PC-3 (cell line): ENCODE measurements around the gene SYCP1. TPM values are rescaled to one million over a fixed set of nuclear protein-coding genes. Genes with fewer than 3 reads are reported as not detected.
"Not testable (repeated sequence)": the region's sequence is repeated elsewhere in the genome, so short reads cannot be mapped to it uniquely, and the experiment has no call there.

Experiments
- ATAC-seq: fragments of 200-7000 bp; cut with Tn5 transposase; 2 replicates; pipeline ENCODE4 v1.9.1; 2020; ENCODE audit warnings: mild to moderate bottlenecking, moderate library complexity
- BruUV-seq: library from RNA; stranded (reverse); fragments of 400-500 nt; replicated peaks from 2 replicates; lab custom pipeline; 2021; lab: Mats Ljungman, UMichigan
- CTCF ChIA-PET: fragments of 300-600 bp; sonication (Branson Sonifier 250); formaldehyde crosslinking; loops from one replicate; lab custom pipeline; 2022; ENCODE audit warnings: antibody characterized with exemption; lab: Charles Lee
- POLR2A ChIA-PET: fragments of 300-600 bp; sonication (Branson Sonifier 250); formaldehyde crosslinking; loops from one replicate; lab custom pipeline; 2022; ENCODE audit warnings: antibody characterized with exemption; ENCODE audit not compliant: unreplicated experiment; lab: Charles Lee
- DNase-seq: peaks from one replicate; pipeline ENCODE4 v3.0.0-alpha.2; 2015
- H2AFZ ChIP-seq: fragments of 300-600 bp; sonication (generic); 2 replicates; pipeline ENCODE4 v1.6.0; 2016; ENCODE audit warnings: antibody characterized with exemption, low read length
- H3F3A ChIP-seq: fragments of 300-600 bp; sonication (generic); one replicate; pipeline ENCODE4 v1.6.0; 2017; ENCODE audit warnings: antibody characterized with exemption, low read length, control low read depth, mild to moderate bottlenecking; ENCODE audit not compliant: unreplicated experiment
- H3K27ac ChIP-seq: fragments of 300-600 bp; sonication (generic); 2 replicates; pipeline ENCODE4 v1.5.1; 2016; ENCODE audit warnings: mild to moderate bottlenecking, low read length
- H3K27me3 ChIP-seq: fragments of 300-600 bp; sonication (generic); 2 replicates; pipeline ENCODE4 v1.6.1; 2016; ENCODE audit warnings: low read length, mixed read lengths
- H3K36me3 ChIP-seq: fragments of 300-600 bp; sonication (generic); 2 replicates; pipeline ENCODE4 v1.6.1; 2016; ENCODE audit warnings: low read depth, mixed run types, low read length, mixed read lengths
- H3K4me1 ChIP-seq: fragments of 300-600 bp; sonication (generic); 2 replicates; pipeline ENCODE4 v1.5.1; 2016; ENCODE audit warnings: low read length; ENCODE audit not compliant: insufficient read depth
- H3K4me2 ChIP-seq: fragments of 300-600 bp; sonication (generic); 2 replicates; pipeline ENCODE4 v1.6.0; 2016; ENCODE audit warnings: low read length
- H3K4me3 ChIP-seq: fragments of 300-600 bp; sonication (generic); 2 replicates; pipeline ENCODE4 v1.5.1; 2016; ENCODE audit warnings: mild to moderate bottlenecking, low read length, mixed read lengths
- H3K79me2 ChIP-seq: fragments of 300-600 bp; sonication (generic); 2 replicates; pipeline ENCODE4 v1.6.1; 2017; ENCODE audit warnings: low read length, mixed read lengths
- H3K9ac ChIP-seq: fragments of 300-600 bp; sonication (generic); 2 replicates; pipeline ENCODE4 v1.6.0; 2016; ENCODE audit warnings: mild to moderate bottlenecking, low read length
- H3K9me2 ChIP-seq: fragments of 300-600 bp; sonication (generic); replicated peaks from 2 replicates; pipeline ENCODE4 v1.6.1; 2016; ENCODE audit warnings: mixed run types, low read length, mixed read lengths
- H3K9me3 ChIP-seq: fragments of 300-600 bp; sonication (generic); 2 replicates; pipeline ENCODE4 v1.6.1; 2016; ENCODE audit warnings: low read length, mixed read lengths
- H4K20me1 ChIP-seq: fragments of 300-600 bp; sonication (generic); 2 replicates; pipeline ENCODE4 v1.6.1; 2016; ENCODE audit warnings: low read length, mixed read lengths
- EZH2 ChIP-seq: fragments of 300-600 bp; sonication (generic); IDR thresholded peaks from one replicate; pipeline ENCODE4 v1.6.1; 2017; ENCODE audit warnings: antibody characterized with exemption, mild to moderate bottlenecking, low read length; ENCODE audit not compliant: unreplicated experiment
- EZH2phosphoT487 ChIP-seq: fragments of 300-600 bp; sonication (generic); IDR thresholded peaks from 2 replicates; pipeline ENCODE4 v1.6.1; 2018; ENCODE audit warnings: mild to moderate bottlenecking, antibody characterized with exemption, low read length, borderline replicate concordance
- intact Hi-C: fragments of 100-400 bp; cut with micrococcal nuclease; formaldehyde crosslinking; loops from 2 replicates; pipeline ENCODE4 v1.9.0; 2023
- total RNA-seq: library from RNA; depleted of rRNA; stranded (reverse); fragments of >200 nt; gene quantifications from 2 replicates; pipeline ENCODE4 v1.2.3, GENCODE V29; 2014
- TF ChIP-seq, protein P1 (sequence below): fragments of 300-600 bp; sonication (generic); conservative IDR thresholded peaks from 2 replicates; pipeline ENCODE4 v1.5.1; 2017; ENCODE audit warnings: antibody characterized with exemption, low read depth, mild to moderate bottlenecking, low read length

Gene SYCP1
- total RNA-seq, 1 experiment from 2014 or later = not detected

- Histone ChIP-seq H3K4me3 (no peak overlapping the region), H3K27ac (no peak overlapping the region), H3K4me2 (no peak overlapping the region), H3K9ac (no peak overlapping the region), H3K4me1 (no peaks in the 10 kb centered on the region), H2AFZ (no peak overlapping the region), H3F3A (no peaks in the 10 kb centered on the region), H3K79me2 (no peaks in the 10 kb centered on the region), H3K36me3 (no peaks in the 10 kb centered on the region), H4K20me1 (no peaks in the 10 kb centered on the region), H3K27me3 (no peaks in the 10 kb centered on the region), H3K9me3 (no peaks in the 10 kb centered on the region), H3K9me2 (no peaks in the 10 kb centered on the region)
- POLR2A ChIA-PET = no interaction called here
- ATAC-seq (no peak), DNase-seq (no peak)
- intact Hi-C loops = no loop called here
- TF ChIP-seq EZH2phosphoT487 (no peak), EZH2 (no peak)
- TF ChIP-seq, protein P1, sequence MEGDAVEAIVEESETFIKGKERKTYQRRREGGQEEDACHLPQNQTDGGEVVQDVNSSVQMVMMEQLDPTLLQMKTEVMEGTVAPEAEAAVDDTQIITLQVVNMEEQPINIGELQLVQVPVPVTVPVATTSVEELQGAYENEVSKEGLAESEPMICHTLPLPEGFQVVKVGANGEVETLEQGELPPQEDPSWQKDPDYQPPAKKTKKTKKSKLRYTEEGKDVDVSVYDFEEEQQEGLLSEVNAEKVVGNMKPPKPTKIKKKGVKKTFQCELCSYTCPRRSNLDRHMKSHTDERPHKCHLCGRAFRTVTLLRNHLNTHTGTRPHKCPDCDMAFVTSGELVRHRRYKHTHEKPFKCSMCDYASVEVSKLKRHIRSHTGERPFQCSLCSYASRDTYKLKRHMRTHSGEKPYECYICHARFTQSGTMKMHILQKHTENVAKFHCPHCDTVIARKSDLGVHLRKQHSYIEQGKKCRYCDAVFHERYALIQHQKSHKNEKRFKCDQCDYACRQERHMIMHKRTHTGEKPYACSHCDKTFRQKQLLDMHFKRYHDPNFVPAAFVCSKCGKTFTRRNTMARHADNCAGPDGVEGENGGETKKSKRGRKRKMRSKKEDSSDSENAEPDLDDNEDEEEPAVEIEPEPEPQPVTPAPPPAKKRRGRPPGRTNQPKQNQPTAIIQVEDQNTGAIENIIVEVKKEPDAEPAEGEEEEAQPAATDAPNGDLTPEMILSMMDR = no peak
- CTCF ChIA-PET = no interaction called here
- BruUV-seq = no TSS peak
Measured at GRCh38 chr1:115012006-115012405, 157.3 kb downstream of the SYCP1 start.

GRCh38 chr1:115012434-115012833 is 157.8 kb downstream of the SYCP1 start:
- Histone ChIP-seq H3K36me3 (no peaks in the 10 kb centered on the region), H3K27me3 (no peaks in the 10 kb centered on the region), H3K79me2 (no peaks in the 10 kb centered on the region), H3K9me3 (no peaks in the 10 kb centered on the region), H3K9ac (no peak overlapping the region), H3K9me2 (no peaks in the 10 kb centered on the region), H3K4me2 (no peak overlapping the region), H2AFZ (no peak overlapping the region), H4K20me1 (no peaks in the 10 kb centered on the region), H3K4me1 (no peaks in the 10 kb centered on the region), H3K27ac (no peak overlapping the region), H3K4me3 (no peak overlapping the region), H3F3A (no peaks in the 10 kb centered on the region)
- TF ChIP-seq EZH2 = no peak
- ChIA-PET CTCF (no interaction called here), POLR2A (no interaction called here)
- intact Hi-C loops = no loop called here
- DNase-seq (no peak), ATAC-seq (no peak)
- no TSS peak for BruUV-seq

GRCh38 chr1:115013792-115014191 is 159.1 kb downstream of the SYCP1 start:
- ChIA-PET CTCF (no interaction called here), POLR2A (no interaction called here)
- no peak overlapping the region for H3K4me2 ChIP-seq
- no peaks in the 10 kb centered on the region for H3K27me3 ChIP-seq
- H3K9me3 ChIP-seq = no peaks in the 10 kb centered on the region
- H2AFZ ChIP-seq = no peak overlapping the region
- no peak for ATAC-seq
- no peaks in the 10 kb centered on the region for H3F3A ChIP-seq
- H3K36me3 ChIP-seq = no peaks in the 10 kb centered on the region
- H3K9me2 ChIP-seq = no peaks in the 10 kb centered on the region
- TF ChIP-seq, protein P1 = no peak
- no peak for TF ChIP-seq EZH2
- TF ChIP-seq EZH2phosphoT487 = no peak
- DNase-seq = no peak
- H4K20me1 ChIP-seq = no peaks in the 10 kb centered on the region
- no peak overlapping the region for H3K27ac ChIP-seq
- no peak overlapping the region for H3K4me3 ChIP-seq
- intact Hi-C loops = no loop called here
- H3K9ac ChIP-seq = no peak overlapping the region
- BruUV-seq = no TSS peak
- H3K79me2 ChIP-seq = no peaks in the 10 kb centered on the region
- no peaks in the 10 kb centered on the region for H3K4me1 ChIP-seq

- H3K79me2 ChIP-seq, H3K36me3 ChIP-seq, H3K27ac ChIP-seq, H3F3A ChIP-seq, CTCF ChIA-PET, POLR2A ChIA-PET, H2AFZ ChIP-seq, H3K9ac ChIP-seq, BruUV-seq, H3K9me2 ChIP-seq, H3K4me3 ChIP-seq, H4K20me1 ChIP-seq, H3K4me1 ChIP-seq, ATAC-seq, DNase-seq, intact Hi-C loops, H3K9me3 ChIP-seq, H3K4me2 ChIP-seq: not testable (repeated sequence)
- peaks cover 13% of the 10 kb centered on the region; the same call in 1 of the 2 replicates for H3K27me3 ChIP-seq
Measured at GRCh38 chr1:115019549-115019948, 164.9 kb downstream of the SYCP1 start.
